Measurements from ENCODE around the gene GATAD2B.

DNA sequence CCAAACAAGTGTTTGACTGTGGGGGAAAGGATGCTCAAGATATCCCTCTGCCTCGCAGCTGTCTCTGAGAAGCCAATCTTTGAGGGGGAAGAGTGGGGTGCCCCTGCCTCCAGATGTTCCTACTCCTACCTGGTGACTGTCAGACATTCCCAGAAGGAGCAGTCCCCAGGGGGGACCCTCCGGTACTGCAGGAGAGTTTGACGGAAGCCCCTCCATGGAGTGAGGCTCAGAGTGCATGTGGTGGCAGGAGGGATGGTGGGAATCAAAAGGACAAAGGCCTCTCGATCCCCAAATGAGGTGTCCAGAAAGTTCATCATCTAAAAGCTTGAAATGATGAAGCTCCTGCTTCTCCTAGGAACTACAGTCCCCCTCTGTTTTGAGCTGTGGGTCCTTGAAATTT is 142.2 kb downstream of the GATAD2B start:
- TF ChIP-seq, protein P1, sequence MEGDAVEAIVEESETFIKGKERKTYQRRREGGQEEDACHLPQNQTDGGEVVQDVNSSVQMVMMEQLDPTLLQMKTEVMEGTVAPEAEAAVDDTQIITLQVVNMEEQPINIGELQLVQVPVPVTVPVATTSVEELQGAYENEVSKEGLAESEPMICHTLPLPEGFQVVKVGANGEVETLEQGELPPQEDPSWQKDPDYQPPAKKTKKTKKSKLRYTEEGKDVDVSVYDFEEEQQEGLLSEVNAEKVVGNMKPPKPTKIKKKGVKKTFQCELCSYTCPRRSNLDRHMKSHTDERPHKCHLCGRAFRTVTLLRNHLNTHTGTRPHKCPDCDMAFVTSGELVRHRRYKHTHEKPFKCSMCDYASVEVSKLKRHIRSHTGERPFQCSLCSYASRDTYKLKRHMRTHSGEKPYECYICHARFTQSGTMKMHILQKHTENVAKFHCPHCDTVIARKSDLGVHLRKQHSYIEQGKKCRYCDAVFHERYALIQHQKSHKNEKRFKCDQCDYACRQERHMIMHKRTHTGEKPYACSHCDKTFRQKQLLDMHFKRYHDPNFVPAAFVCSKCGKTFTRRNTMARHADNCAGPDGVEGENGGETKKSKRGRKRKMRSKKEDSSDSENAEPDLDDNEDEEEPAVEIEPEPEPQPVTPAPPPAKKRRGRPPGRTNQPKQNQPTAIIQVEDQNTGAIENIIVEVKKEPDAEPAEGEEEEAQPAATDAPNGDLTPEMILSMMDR (IDR thresholded peaks at IDR 0.05) = no peak
- TF ChIP-seq POLR2A (IDR thresholded peaks at IDR 0.05) = no peak

Data from esophagus squamous epithelium (tissue), 4 donors.